Measurements from ENCODE around the gene HTR3B. TPM values are rescaled to one million over a fixed set of nuclear protein-coding genes. Genes with fewer than 3 reads are reported as not detected.

HTR3B gene
- total RNA-seq (2014; rRNA removed; shearing (Covaris generic)), result not detected in 2 replicates

GRCh38 chr11:113904379-113905101 is at the start of gene HTR3B:
Gene HTR3B, plus strand, starts transcription at chr11:113904796. Its CDS starts 138 bp downstream, at chr11:113904934.

GRCh38 chr11:113875234-113876073 is 29.1 kb upstream of the HTR3B start, which contains the start of gene USP28:
Gene USP28, minus strand, starts transcription at chr11:113875572. Its CDS starts 71 bp downstream, at chr11:113875501.

GRCh38 chr11:113974741-113975470 is 70.3 kb downstream of the HTR3B start, which contains the start of gene HTR3A:
Gene HTR3A, plus strand, starts transcription at chr11:113975108. Its CDS starts 218 bp downstream, at chr11:113975326.

Small RNAs within 50 kb of the gene (small RNA-seq; reads per million reads assigned to genes)
- not detected for gene RNU6-1107P

Other genes starting within 250 kb of the HTR3B start
- 37.3 and 47.6 TPM in 2 replicates for gene TMPRSS5, start 198.5 kb upstream of the HTR3B start, total RNA-seq (2014; rRNA removed; shearing (Covaris generic))
- gene ZW10, start 131.1 kb upstream of the HTR3B start, total RNA-seq (2014; rRNA removed; shearing (Covaris generic)), result 18.8 and 21.1 TPM in 2 replicates
- not detected in 2 replicates for gene CLDN25, start 125.0 kb upstream of the HTR3B start, total RNA-seq (2014; rRNA removed; shearing (Covaris generic))
- gene USP28, start 29.2 kb upstream of the HTR3B start, total RNA-seq (2014; rRNA removed; shearing (Covaris generic)), result 17.1 and 20.5 TPM in 2 replicates
- not detected in 2 replicates for gene HTR3A, start 70.3 kb downstream of the HTR3B start, total RNA-seq (2014; rRNA removed; shearing (Covaris generic))
- gene ZBTB16, start 154.9 kb downstream of the HTR3B start, total RNA-seq (2014; rRNA removed; shearing (Covaris generic)), result not detected in 2 replicates